ENCODE data around the gene KCNJ1. TPM values are rescaled to one million over a fixed set of nuclear protein-coding genes. Genes with fewer than 3 reads are reported as not detected.

Gene KCNJ1
- polyA plus RNA-seq, 1 experiment = not detected

DNA sequence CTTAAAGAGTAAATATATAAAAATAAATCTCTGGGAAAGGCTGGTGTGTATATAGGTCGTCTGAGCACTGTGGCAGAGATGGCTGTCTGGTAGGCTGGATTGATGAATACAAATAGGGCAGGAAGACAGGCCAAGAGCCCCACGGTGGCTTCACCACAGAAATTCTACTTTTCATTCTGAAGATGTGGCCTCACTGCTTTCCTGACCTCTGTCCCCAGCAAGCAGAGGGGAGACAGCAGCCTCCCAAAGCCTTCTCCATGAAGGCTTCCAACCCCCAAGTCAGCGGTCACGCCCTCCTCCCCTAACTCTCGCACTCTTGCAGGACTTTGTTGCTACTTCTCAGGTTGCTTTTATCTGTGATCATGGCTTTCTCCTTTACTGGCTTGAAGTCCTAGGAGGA lies 10.6 kb upstream of the KCNJ1 start:
- TF ChIP-seq CTCF (IDR thresholded peaks at IDR 0.05; ENCODE audit: low read depth, low read length) = no peak

DNA sequence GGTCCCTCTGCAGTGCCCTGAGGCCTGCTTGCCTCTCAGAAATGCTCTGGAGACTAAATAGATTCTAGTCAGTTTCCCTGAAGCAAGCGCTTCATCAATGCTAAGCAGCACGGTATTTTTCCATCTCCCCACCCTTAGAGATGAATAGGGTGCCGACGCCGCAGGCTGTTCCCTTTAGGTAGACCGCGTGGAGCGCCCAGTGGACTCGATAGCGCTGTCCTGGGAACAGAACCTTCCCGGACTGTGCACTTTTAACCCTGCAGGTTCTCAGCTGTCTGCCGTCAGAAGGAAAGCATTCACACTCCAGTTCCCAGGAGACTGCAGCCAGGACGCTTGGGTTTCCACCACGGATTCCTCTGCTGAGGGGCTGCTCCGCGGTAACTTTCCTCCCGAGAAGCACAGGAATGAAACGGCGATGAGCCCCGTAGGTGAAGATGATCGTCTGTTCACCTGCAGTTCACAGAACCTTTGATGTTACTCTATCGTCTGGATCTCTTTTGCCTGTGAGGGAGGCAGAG lies 9.1 kb upstream of the KCNJ1 start:
- CTCF ChIA-PET = no interaction called here
- H3K9me3 ChIP-seq (ENCODE audit: control insufficient read depth, insufficient read depth, low read length) = no peaks in the 10 kb centered on the region
- no peak overlapping the region for H3K4me3 ChIP-seq (ENCODE audit: low read depth, low read length)
- peaks cover 40% of the 10 kb centered on the region for H3K27me3 ChIP-seq (ENCODE audit: control insufficient read depth, insufficient read depth, low read length)
- no peak for DNase-seq (ENCODE audit: low read depth, low spot score)
- TF ChIP-seq CTCF (IDR thresholded peaks at IDR 0.05; ENCODE audit: low read depth, low read length) = no peak
- no peak overlapping the region for H3K27ac ChIP-seq (ENCODE audit: low read depth, low read length)
- POLR2A ChIA-PET = no interaction called here

More for the DNA sequence above, 10.6 kb upstream of the KCNJ1 start:
- H3K27ac ChIP-seq (ENCODE audit: low read depth, low read length) = no peak overlapping the region
- H3K4me3 ChIP-seq (ENCODE audit: low read depth, low read length) = no peak overlapping the region
- DNase-seq (ENCODE audit: low read depth, low spot score) = no peak
- peaks cover 52% of the 10 kb centered on the region for H3K27me3 ChIP-seq (ENCODE audit: control insufficient read depth, insufficient read depth, low read length)
- ChIA-PET POLR2A (interaction anchor here (0.6 kb wide), 1 partner anchor 165 kb away, joined by 5 read pairs; no protein-coding TSS in a partner anchor), CTCF (interaction anchor here (0.6 kb wide), 1 partner anchor 889 kb away, joined by 3 read pairs; no protein-coding TSS in a partner anchor)
- H3K9me3 ChIP-seq (ENCODE audit: control insufficient read depth, insufficient read depth, low read length) = no peaks in the 10 kb centered on the region

GRCh38 chr11:128874427-128874826 lies 7.3 kb upstream of the KCNJ1 start:
- POLR2A ChIA-PET = no interaction called here
- Histone ChIP-seq H3K27ac (ENCODE audit: low read depth, low read length) (no peak overlapping the region), H3K27me3 (ENCODE audit: control insufficient read depth, insufficient read depth, low read length) (peaks cover 48% of the 10 kb centered on the region), H3K4me3 (ENCODE audit: low read depth, low read length) (no peak overlapping the region), H3K9me3 (ENCODE audit: control insufficient read depth, insufficient read depth, low read length) (no peaks in the 10 kb centered on the region)
- CTCF ChIA-PET = interaction anchor here (0.8 to 1.2 kb wide), 3 partner anchors 9 to 85 kb away, joined by 3 read pairs; no protein-coding TSS in a partner anchor
- no peak for TF ChIP-seq CTCF (IDR thresholded peaks at IDR 0.05; ENCODE audit: low read depth, low read length)
- DNase-seq (ENCODE audit: low read depth, low spot score) = no peak

GRCh38 chr11:128872594-128872993 lies 5.5 kb upstream of the KCNJ1 start:
- H3K27ac ChIP-seq (ENCODE audit: low read depth, low read length) = no peak overlapping the region
- H3K9me3 ChIP-seq (ENCODE audit: control insufficient read depth, insufficient read depth, low read length) = no peaks in the 10 kb centered on the region
- CTCF ChIA-PET = interaction anchor here (0.6 kb wide), 1 partner anchor 13 kb away, joined by 3 read pairs; no protein-coding TSS in a partner anchor
- no peak overlapping the region for H3K4me3 ChIP-seq (ENCODE audit: low read depth, low read length)
- TF ChIP-seq CTCF (IDR thresholded peaks at IDR 0.05; ENCODE audit: low read depth, low read length) = no peak
- H3K27me3 ChIP-seq (ENCODE audit: control insufficient read depth, insufficient read depth, low read length) = peaks cover 38% of the 10 kb centered on the region
- POLR2A ChIA-PET = no interaction called here
- DNase-seq (ENCODE audit: low read depth, low spot score) = no peak

DNA sequence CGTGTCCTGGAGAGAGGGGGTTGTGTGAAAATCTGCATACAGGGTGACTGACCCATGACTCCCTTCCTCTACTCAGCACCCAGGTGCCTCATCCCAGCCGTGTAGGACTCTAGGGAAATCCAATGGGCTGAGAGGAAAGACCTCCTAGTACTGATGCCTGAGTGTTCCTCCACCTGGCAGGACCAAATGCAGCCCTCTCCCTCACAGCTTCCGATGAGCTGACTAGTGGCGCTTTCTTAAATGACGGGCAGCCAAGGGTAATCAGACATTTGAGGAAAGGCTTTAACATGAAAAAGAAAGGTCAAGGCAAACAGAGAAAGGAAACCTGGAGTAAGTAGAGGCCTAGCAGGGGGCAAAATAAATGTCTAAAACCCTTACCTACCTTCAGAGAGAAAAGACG lies 5.0 kb upstream of the KCNJ1 start:
- DNase-seq (ENCODE audit: low read depth, low spot score) = no peak
- ChIA-PET POLR2A (no interaction called here), CTCF (interaction anchor here (0.6 kb wide), 1 partner anchor 13 kb away, joined by 3 read pairs; no protein-coding TSS in a partner anchor)
- no peak overlapping the region for H3K4me3 ChIP-seq (ENCODE audit: low read depth, low read length)
- no peaks in the 10 kb centered on the region for H3K9me3 ChIP-seq (ENCODE audit: control insufficient read depth, insufficient read depth, low read length)
- no peak for TF ChIP-seq CTCF (IDR thresholded peaks at IDR 0.05; ENCODE audit: low read depth, low read length)
- H3K27me3 ChIP-seq (ENCODE audit: control insufficient read depth, insufficient read depth, low read length) = peaks cover 36% of the 10 kb centered on the region
- no peak overlapping the region for H3K27ac ChIP-seq (ENCODE audit: low read depth, low read length)
